HepG2 (cell line): ENCODE data around the gene SHISA5. TPM values are rescaled to one million over a fixed set of nuclear protein-coding genes. Genes with fewer than 3 reads are reported as not detected.

Experiments
- AGO1 ChIP-seq: fragments of 200-400 bp; formaldehyde crosslinking; IDR thresholded peaks from 2 replicates; pipeline ENCODE4 v1.6.1; 2017; ENCODE audit warnings: mild to moderate bottlenecking, low read depth, low read length, moderate library complexity; ENCODE audit not compliant: poor library complexity, severe bottlenecking
- ELK4 ChIP-seq: sonication (generic); formaldehyde crosslinking; IDR thresholded peaks from 2 replicates; pipeline ENCODE4 v1.9.0; 2021; ENCODE audit warnings: missing genetic modification reagents, borderline replicate concordance
- FIP1L1 ChIP-seq: fragments of 200-400 bp; formaldehyde crosslinking; IDR thresholded peaks from 2 replicates; pipeline ENCODE4 v1.6.1; 2018; ENCODE audit warnings: low read depth, mild to moderate bottlenecking, low read length, moderate library complexity, borderline replicate concordance; ENCODE audit not compliant: insufficient read depth
- FOSL1 ChIP-seq: sonication (generic); formaldehyde crosslinking; IDR thresholded peaks from 2 replicates; pipeline ENCODE4 v1.9.0; 2021; ENCODE audit warnings: missing genetic modification reagents, borderline replicate concordance
- HNRNPL ChIP-seq: fragments of 200-400 bp; formaldehyde crosslinking; IDR thresholded peaks from 2 replicates; pipeline ENCODE4 v1.6.1; 2017; ENCODE audit warnings: mild to moderate bottlenecking, low read depth, low read length
- HNRNPLL ChIP-seq: fragments of 200-400 bp; formaldehyde crosslinking; IDR thresholded peaks from 2 replicates; pipeline ENCODE4 v1.6.1; 2017; ENCODE audit warnings: mild to moderate bottlenecking, low read depth, low read length; ENCODE audit not compliant: poor library complexity, severe bottlenecking
- KAT7 ChIP-seq: IDR thresholded peaks from 2 replicates; pipeline ENCODE4 v1.6.1; 2018; ENCODE audit warnings: borderline replicate concordance, missing compliant biosample characterization
- NR1H2 ChIP-seq: sonication (generic); formaldehyde crosslinking; IDR thresholded peaks from 2 replicates; pipeline ENCODE4 v1.8.1; 2022; ENCODE audit warnings: low read depth, missing genetic modification reagents, borderline replicate concordance
- POLR2A ChIP-seq, 2 experiments: IDR thresholded peaks; 2 replicates each; pipeline ENCODE4 v1.6.1; 2011; ENCODE audit warnings: low read depth in 2 of 2, low read length in 2 of 2, mild to moderate bottlenecking in 1 of 2, moderate library complexity in 1 of 2; ENCODE audit not compliant: insufficient read depth in 1 of 2
- RBM39 ChIP-seq: fragments of 200-400 bp; formaldehyde crosslinking; IDR thresholded peaks from one replicate; pipeline ENCODE4 v1.6.1; 2018; ENCODE audit warnings: antibody characterized with exemption, mild to moderate bottlenecking, low read depth, low read length; ENCODE audit not compliant: poor library complexity, severe bottlenecking
- SPEN ChIP-seq: sonication (generic); formaldehyde crosslinking; IDR thresholded peaks from 2 replicates; pipeline ENCODE4 v1.5.1; 2020; ENCODE audit warnings: low read depth, mild to moderate bottlenecking, missing genetic modification reagents
- TARDBP ChIP-seq: sonication (generic); formaldehyde crosslinking; IDR thresholded peaks from 2 replicates; pipeline ENCODE4 v1.8.0; 2022; ENCODE audit warnings: mild to moderate bottlenecking, missing genetic modification reagents
- TBX3 ChIP-seq: fragments of 450-650 bp; IDR thresholded peaks from 2 replicates; pipeline ENCODE4 v1.6.1; 2017; ENCODE audit warnings: antibody characterized with exemption, mild to moderate bottlenecking, inconsistent platforms, borderline replicate concordance
- TIGD3 ChIP-seq: sonication (generic); formaldehyde crosslinking; IDR thresholded peaks from 2 replicates; pipeline ENCODE4 v1.5.1; 2020; ENCODE audit warnings: mild to moderate bottlenecking, missing genetic modification reagents, borderline replicate concordance
- U2AF1 ChIP-seq: fragments of 200-400 bp; formaldehyde crosslinking; optimal IDR thresholded peaks from 2 replicates; pipeline ENCODE3; 2017; ENCODE audit warnings: mild to moderate bottlenecking, low read depth, low read length
- ZFP82 ChIP-seq: sonication (generic); formaldehyde crosslinking; IDR thresholded peaks from 2 replicates; pipeline ENCODE4 v1.5.1; 2020; ENCODE audit warnings: mild to moderate bottlenecking, missing genetic modification reagents, borderline replicate concordance
- ZFP91 ChIP-seq: sonication (generic); formaldehyde crosslinking; IDR thresholded peaks from 2 replicates; pipeline ENCODE4 v1.9.0; 2022; ENCODE audit warnings: missing genetic modification reagents, mild to moderate bottlenecking, borderline replicate concordance
- ZNF687 ChIP-seq: sonication (generic); formaldehyde crosslinking; IDR thresholded peaks from 2 replicates; pipeline ENCODE4 v1.5.1; 2020; ENCODE audit warnings: mild to moderate bottlenecking, missing genetic modification reagents, moderate library complexity
- ZNF691 ChIP-seq: sonication (generic); formaldehyde crosslinking; IDR thresholded peaks from 2 replicates; pipeline ENCODE4 v1.4.0; 2020; ENCODE audit warnings: missing genetic modification reagents, low read depth, mild to moderate bottlenecking, borderline replicate concordance
- polyA plus RNA-seq, 8 experiments: library from polyadenylated mRNA; depleted of rRNA in 3 of 8; stranded (reverse) in 7 of 8; unstranded in 1 of 8; fragments of >200 nt; fragmentation: Illumina TruSeq in 4 of 8; extraction: Trizol in 4 of 8; gene quantifications; 2 replicates each; pipeline versions ENCODE4 v1.2.1 to v1.2.3, GENCODE V29; 2011 to 2016; ENCODE audit warnings: low read depth in 4 of 8, missing spikeins in 1 of 8, mixed read lengths in 1 of 8; ENCODE audit not compliant: insufficient read depth in 1 of 8
- total RNA-seq, 5 experiments: library from RNA; depleted of rRNA; stranded (reverse); fragments of >200 nt; fragmentation: Illumina TruSeq; extraction: Trizol; gene quantifications; 2 replicates each; pipeline ENCODE4 v1.2.3, GENCODE V29; 2016; ENCODE audit warnings: low read depth in 1 of 5

SHISA5 gene
- total and polyA plus RNA-seq, 2 of the 13 experiments (the other 11 are each of a cell fraction or from before 2014, with no cell fraction given), result 75.8 to 91.4 TPM

- TF ChIP-seq FIP1L1, result no peak
- TF ChIP-seq TIGD3 (CRISPR knock-in tag), result 0 out of 2 replicates have a peak, but pooled peaks have one; percentile 42
- TF ChIP-seq SPEN (CRISPR knock-in tag), result no peak
- no peak for TF ChIP-seq ELK4 (CRISPR knock-in tag)
- peak; percentile 41 for TF ChIP-seq HNRNPLL
- peak; percentile 67 for TF ChIP-seq AGO1
- TF ChIP-seq ZFP82 (CRISPR knock-in tag), result no peak
- peak; percentile 55 for TF ChIP-seq ZNF687 (CRISPR knock-in tag)
- no peak for TF ChIP-seq FOSL1
- TF ChIP-seq NR1H2 (CRISPR knock-in tag), result 0 out of 2 replicates have a peak, but pooled peaks have one; percentile 28
- 0 out of 2 replicates have a peak, but pooled peaks have one; percentile 7 for TF ChIP-seq ZFP91
- no peak for TF ChIP-seq TBX3
- TF ChIP-seq RBM39, result peak; percentile 42
- no peak for TF ChIP-seq KAT7 (CRISPR knock-in tag)
- peak in 1 of 2 experiments; percentile 26; a peak in 1 of 4 replicates for TF ChIP-seq POLR2A (IDR thresholded peaks at IDR 0.05; ENCODE audit: insufficient read depth in 1 of 2, low read depth in 2 of 2, low read length in 2 of 2)
- TF ChIP-seq HNRNPL, result peak; percentile 96
- peak; percentile 21; the same call in 1 of the 2 replicates for TF ChIP-seq TARDBP (CRISPR knock-in tag)
- TF ChIP-seq U2AF1, result peak; percentile 48
- 0 out of 2 replicates have a peak, but pooled peaks have one; percentile 7 for TF ChIP-seq ZNF691 (CRISPR knock-in tag)
Observed at GRCh38 chr3:48426401-48426909, 77.5 kb downstream of the SHISA5 start (continued).
